H1 (cell line): ENCODE measurements around the gene SCPEP1. TPM values are rescaled to one million over a fixed set of nuclear protein-coding genes. Genes with fewer than 3 reads are reported as not detected.

Source experiments
- CTCF ChIA-PET: fragments of 300-600 bp; sonication (Branson Sonifier 250); formaldehyde crosslinking; loops from one replicate; lab custom pipeline; 2021; ENCODE audit not compliant: partially characterized antibody; lab: Charles Lee
- POLR2A ChIA-PET: fragments of 300-600 bp; sonication (Branson Sonifier 250); formaldehyde crosslinking; loops from one replicate; lab custom pipeline; 2021; ENCODE audit warnings: inconsistent platforms; ENCODE audit not compliant: partially characterized antibody; lab: Charles Lee
- DNase-seq, 2 experiments: peaks; one replicate each; pipeline versions ENCODE4 v3.0.0 to v3.0.0-alpha.2; 2010 to 2022; ENCODE audit warnings: low spot score in 2 of 2, low read depth in 1 of 2, mixed read lengths in 1 of 2
- FAIRE-seq: peaks from 2 replicates; lab custom pipeline; 2011; peaks lifted over from hg19 to GRCh38; lab: Jason Lieb, UNC
- H2AFZ ChIP-seq: 2 replicates; pipeline ENCODE4 v1.8.1; 2012; ENCODE audit warnings: low read length, inconsistent platforms
- H2AK5ac ChIP-seq: 2 replicates; pipeline ENCODE4 v1.6.1; 2013; ENCODE audit warnings: low read depth, low read length
- H2BK120ac ChIP-seq: replicated peaks from 2 replicates; pipeline ENCODE3; 2013; ENCODE audit warnings: low read depth, low read length, inconsistent platforms
- H2BK12ac ChIP-seq: 2 replicates; pipeline ENCODE4 v1.6.1; 2013; ENCODE audit warnings: low read depth, low read length
- H2BK15ac ChIP-seq: 2 replicates; pipeline ENCODE4 v1.6.1; 2013; ENCODE audit warnings: low read length
- H2BK20ac ChIP-seq: 2 replicates; pipeline ENCODE4 v1.6.1; 2013; ENCODE audit warnings: low read length
- H2BK5ac ChIP-seq: 2 replicates; pipeline ENCODE4 v1.6.1; 2013; ENCODE audit warnings: low read depth, low read length
- H3K14ac ChIP-seq: 2 replicates; pipeline ENCODE4 v1.6.1; 2013; ENCODE audit warnings: inconsistent platforms; ENCODE audit not compliant: insufficient read length
- H3K18ac ChIP-seq: 2 replicates; pipeline ENCODE4 v1.6.1; 2013; ENCODE audit warnings: low read length; ENCODE audit errors: extremely low read depth
- H3K23ac ChIP-seq: 2 replicates; pipeline ENCODE4 v1.6.1; 2013; ENCODE audit warnings: inconsistent platforms; ENCODE audit not compliant: insufficient read length
- H3K23me2 ChIP-seq: 2 replicates; pipeline ENCODE4 v1.6.1; 2013; ENCODE audit warnings: low read depth, low read length
- H3K27ac ChIP-seq: 2 replicates; pipeline ENCODE4 v1.6.1; 2011; ENCODE audit warnings: low read depth, low read length, inconsistent platforms
- H3K27me3 ChIP-seq, 4 experiments: replicated peaks in 1 of 4; 1 replicate in 1 of 4; 2 replicates in 3 of 4; pipeline versions ENCODE4 v1.6.1 to v1.8.1; 2011 to 2013; ENCODE audit warnings: low read length in 3 of 4, mild to moderate bottlenecking in 3 of 4, inconsistent platforms in 2 of 4, mixed read lengths in 2 of 4, moderate library complexity in 1 of 4; ENCODE audit not compliant: control insufficient read depth in 3 of 4, insufficient read depth in 3 of 4; ENCODE audit errors: extremely low read depth in 1 of 4
- H3K36me3 ChIP-seq, 4 experiments: 2 replicates each; pipeline versions ENCODE4 v1.6.1 to v1.8.1; 2011 to 2013; ENCODE audit warnings: mild to moderate bottlenecking in 4 of 4, low read length in 3 of 4, moderate library complexity in 2 of 4, control low read depth in 1 of 4, inconsistent platforms in 1 of 4; ENCODE audit not compliant: insufficient read depth in 4 of 4, control insufficient read depth in 2 of 4
- H3K4ac ChIP-seq: replicated peaks from 2 replicates; pipeline ENCODE3; 2013; ENCODE audit warnings: low read length, low read depth, mixed read lengths, inconsistent platforms; ENCODE audit not compliant: insufficient read length
- H3K4me1 ChIP-seq, 4 experiments: replicated peaks in 1 of 4; 1 replicate in 1 of 4; 2 replicates in 3 of 4; pipeline versions ENCODE4 v1.6.1 to v1.8.1; 2011 to 2013; ENCODE audit warnings: low read length in 3 of 4, inconsistent platforms in 2 of 4, mixed read lengths in 1 of 4; ENCODE audit not compliant: insufficient read depth in 4 of 4, control insufficient read depth in 3 of 4
- H3K4me2 ChIP-seq, 2 experiments: 2 replicates each; pipeline versions ENCODE4 v1.6.1 to v1.8.1; 2011 to 2013; ENCODE audit warnings: low read depth in 2 of 2, low read length in 2 of 2, control low read depth in 1 of 2, inconsistent platforms in 1 of 2, mild to moderate bottlenecking in 1 of 2; ENCODE audit not compliant: insufficient read depth in 1 of 2
- H3K4me3 ChIP-seq, 4 experiments: fragments of 200-600, 300-600 bp in 1 of 4; sonication (generic), shearing (Covaris generic), sonication (Bioruptor Twin) in 1 of 4; 2 replicates each; pipeline versions ENCODE4 v1.5.1 to v1.8.1; 2011 to 2016; ENCODE audit warnings: low read length in 4 of 4, low read depth in 3 of 4, control low read depth in 2 of 4, inconsistent platforms in 2 of 4, mild to moderate bottlenecking in 2 of 4, mixed read lengths in 1 of 4, moderate library complexity in 1 of 4; ENCODE audit not compliant: insufficient read depth in 2 of 4; ENCODE audit errors: extremely low read depth in 1 of 4
- H3K56ac ChIP-seq: replicated peaks from 2 replicates; pipeline ENCODE3; 2013; ENCODE audit warnings: low read depth, mild to moderate bottlenecking, mixed read lengths, low read length, inconsistent platforms; ENCODE audit not compliant: insufficient read length
- H3K79me1 ChIP-seq: 2 replicates; pipeline ENCODE4 v1.6.1; 2013; ENCODE audit warnings: low read depth, low read length, control low read depth
- H3K79me2 ChIP-seq, 2 experiments: 2 replicates each; pipeline versions ENCODE4 v1.6.1 to v1.8.1; 2012 to 2013; ENCODE audit warnings: low read length in 2 of 2, mild to moderate bottlenecking in 2 of 2, inconsistent platforms in 1 of 2; ENCODE audit not compliant: insufficient read depth in 2 of 2, control insufficient read depth in 1 of 2
- H3K9ac ChIP-seq, 4 experiments: replicated peaks in 1 of 4; 1 replicate in 1 of 4; 2 replicates in 3 of 4; pipeline versions ENCODE4 v1.6.1 to v1.8.1; 2011 to 2013; ENCODE audit warnings: low read depth in 3 of 4, low read length in 3 of 4, control low read depth in 2 of 4, mild to moderate bottlenecking in 2 of 4, moderate library complexity in 2 of 4, inconsistent platforms in 1 of 4; ENCODE audit errors: extremely low read depth in 1 of 4
- H3K9me3 ChIP-seq, 2 experiments: 2 replicates each; pipeline versions ENCODE4 v1.6.1 to v1.8.1; 2012 to 2013; ENCODE audit warnings: mild to moderate bottlenecking in 2 of 2, moderate library complexity in 2 of 2, control low read depth in 1 of 2, inconsistent platforms in 1 of 2, low read depth in 1 of 2, low read length in 1 of 2, mixed read lengths in 1 of 2; ENCODE audit not compliant: insufficient read depth in 2 of 2
- H4K20me1 ChIP-seq, 2 experiments: replicated peaks in 1 of 2; 2 replicates each; pipeline versions ENCODE3 to v1.8.1; 2011 to 2013; ENCODE audit warnings: inconsistent platforms in 2 of 2, low read length in 2 of 2, mild to moderate bottlenecking in 1 of 2; ENCODE audit not compliant: insufficient read depth in 2 of 2, control insufficient read depth in 1 of 2
- H4K5ac ChIP-seq: 2 replicates; pipeline ENCODE4 v1.6.1; 2013; ENCODE audit warnings: low read length, low read depth, mixed read lengths, inconsistent platforms; ENCODE audit not compliant: insufficient read length
- H4K8ac ChIP-seq: 2 replicates; pipeline ENCODE4 v1.8.0; 2013; ENCODE audit warnings: mild to moderate bottlenecking, moderate library complexity, low read length, inconsistent platforms; ENCODE audit not compliant: insufficient read depth; ENCODE audit errors: extremely low read depth
- H4K91ac ChIP-seq: replicated peaks from 2 replicates; pipeline ENCODE3; 2013; ENCODE audit warnings: low read length, mixed read lengths, inconsistent platforms; ENCODE audit not compliant: insufficient read length
- ATF3 ChIP-seq: IDR thresholded peaks from 2 replicates; pipeline ENCODE4 v1.6.1; 2011; ENCODE audit warnings: low read depth, mild to moderate bottlenecking, low read length; ENCODE audit not compliant: insufficient read depth
- BACH1 ChIP-seq: IDR thresholded peaks from 2 replicates; pipeline ENCODE4 v1.6.1; 2012; ENCODE audit warnings: low read length, improper control_type of control experiment
- CHD2 ChIP-seq: IDR thresholded peaks from 2 replicates; pipeline ENCODE4 v1.6.1; 2012; ENCODE audit warnings: low read length, improper control_type of control experiment
- CTBP2 ChIP-seq: IDR thresholded peaks from 2 replicates; pipeline ENCODE4 v1.7.0; 2011; ENCODE audit warnings: borderline replicate concordance, mild to moderate bottlenecking, moderate library complexity, mixed read lengths, low read length; ENCODE audit not compliant: insufficient read depth, insufficient read length
- EP300 ChIP-seq, 2 experiments: IDR thresholded peaks; 1 replicate in 1 of 2; 2 replicates in 1 of 2; pipeline ENCODE4 v1.6.1; 2011 to 2012; ENCODE audit warnings: low read depth in 2 of 2, low read length in 2 of 2, mild to moderate bottlenecking in 2 of 2, borderline replicate concordance in 1 of 2, inconsistent platforms in 1 of 2, moderate library complexity in 1 of 2
- HDAC6 ChIP-seq: IDR thresholded peaks from one replicate; pipeline ENCODE4 v1.7.1; 2012; ENCODE audit warnings: low read depth, mild to moderate bottlenecking, inconsistent platforms, low read length, moderate library complexity
- POLR2AphosphoS5 ChIP-seq: IDR thresholded peaks from 2 replicates; pipeline ENCODE4 v1.6.1; 2011; ENCODE audit warnings: low read depth, low read length
- RFX5 ChIP-seq: IDR thresholded peaks from 2 replicates; pipeline ENCODE4 v1.6.1; 2011; ENCODE audit warnings: low read depth, low read length, improper control_type of control experiment, borderline replicate concordance
- RNF2 ChIP-seq: fragments of 200-900, 300-1000 bp; sonication (generic); IDR thresholded peaks from 2 replicates; pipeline ENCODE4 v1.7.1; 2016; ENCODE audit warnings: borderline replicate concordance, low read depth, mild to moderate bottlenecking, antibody characterized with exemption, low read length; ENCODE audit not compliant: poor library complexity, severe bottlenecking; ENCODE audit errors: missing control alignments
- SP1 ChIP-seq: IDR thresholded peaks from 2 replicates; pipeline ENCODE4 v1.6.1; 2011; ENCODE audit warnings: low read depth, low read length
- SP2 ChIP-seq: IDR thresholded peaks from 2 replicates; pipeline ENCODE4 v1.6.1; 2012; ENCODE audit warnings: mild to moderate bottlenecking, low read length, inconsistent platforms
- TAF1 ChIP-seq: IDR thresholded peaks from 2 replicates; pipeline ENCODE4 v1.6.1; 2011; ENCODE audit warnings: mild to moderate bottlenecking, low read depth, low read length
- TEAD4 ChIP-seq: IDR thresholded peaks from 2 replicates; pipeline ENCODE4 v1.6.1; 2012; ENCODE audit warnings: low read depth, low read length, inconsistent platforms, mixed read lengths
- WGBS, 2 experiments: shearing (Covaris generic) in 1 of 2; methylation state at CpG; one replicate each; pipeline versions ENCODE4 v1.1.6 to v1.1.7; 2013 to 2015; ENCODE audit warnings: low lambda C conversion rate in 2 of 2, mixed read lengths in 2 of 2, inconsistent platforms in 1 of 2, low coverage in 1 of 2, missing lambda C conversion rate in 1 of 2; ENCODE audit not compliant: insufficient replicate concordance in 2 of 2, insufficient coverage in 1 of 2, insufficient read length in 1 of 2; ENCODE audit errors: extremely low coverage in 1 of 2, missing lambda C conversion rate in 1 of 2; 5-methylcytosine and 5-hydroxymethylcytosine counted together
- polyA plus RNA-seq, 7 experiments: library from polyadenylated mRNA; depleted of rRNA in 3 of 7; stranded (reverse) in 5 of 7; unstranded in 2 of 7; fragments of >200 nt in 5 of 7; fragments of 200-250 nt in 2 of 7; gene quantifications; 1 replicate in 5 of 7; 2 replicates in 1 of 7; 4 replicates in 1 of 7; pipeline versions ENCODE4 v1.2.1 to v1.2.3, GENCODE V29; 2011 to 2013; ENCODE audit warnings: missing spikeins in 2 of 7, mixed read lengths in 2 of 7
- total RNA-seq: library from RNA; stranded (reverse); fragmentation: NEBNext Ultra II Directional; extraction: Animal tissue kit (Norgen Biotek cat#: 25700); gene quantifications from 2 replicates; pipeline ENCODE4 v1.2.1, GENCODE V29; 2021

Gene SCPEP1
- total and polyA plus RNA-seq, 2 of the 8 experiments (the other 6 are each of a cell fraction or from before 2014, with no cell fraction given): 30.7 to 52.6 TPM

- Histone ChIP-seq H3K56ac (no peak overlapping the region), H3K4me3 (no peak overlapping the region), H2AFZ (no peak overlapping the region), H4K91ac (no peak overlapping the region), H3K4me2 (no peak overlapping the region), H3K4me1 (no peaks in the 10 kb centered on the region), H3K27ac (no peak overlapping the region), H3K36me3 (peaks cover 0 to 28% (median 16%) of the 10 kb centered on the region in 4 experiments; a peak in 6 of 8 replicates), H3K79me2 (no peaks in the 10 kb centered on the region), H3K23ac (no peak overlapping the region), H3K4ac (no peak overlapping the region), H3K9me3 (peaks cover 22 to 34% of the 10 kb centered on the region in 2 experiments), H3K23me2 (no peaks in the 10 kb centered on the region), H3K18ac (no peak overlapping the region), H2AK5ac (no peak overlapping the region), H4K8ac (no peak overlapping the region), H4K20me1 (no peaks in the 10 kb centered on the region), H2BK120ac (no peak overlapping the region), H3K9ac (no peak overlapping the region), H2BK5ac (no peak overlapping the region), H4K5ac (no peak overlapping the region), H3K79me1 (no peaks in the 10 kb centered on the region), H2BK20ac (no peak overlapping the region), H3K14ac (no peak overlapping the region), H2BK15ac (no peak overlapping the region), H2BK12ac (no peak overlapping the region), H3K27me3 (no peaks in the 10 kb centered on the region)
- CTCF ChIA-PET: interaction anchor here (0.9 to 1.8 kb wide), 4 partner anchors 10 to 114 kb away, joined by 3 to 4 read pairs (median 4); no protein-coding TSS in a partner anchor
- WGBS, 2 experiments: 96% methylated on average over 8 of the region's 8 CpGs; no CpG with 5 or more reads in 1 of the 2 experiments
- POLR2A ChIA-PET: interaction anchor here (1.5 kb wide), 1 partner anchor 19 kb away, joined by 3 read pairs; no protein-coding TSS in a partner anchor
- DNase-seq (no peak), FAIRE-seq (no peak)
- TF ChIP-seq EP300 (IDR thresholded peaks at IDR 0.05; ENCODE audit: borderline replicate concordance in 1 of 2, low read depth in 2 of 2, low read length in 2 of 2) (no peak), SP2 (no peak), ATF3 (no peak), BACH1 (no peak), TEAD4 (no peak), RNF2 (no peak), CHD2 (no peak), TAF1 (no peak), SP1 (no peak), RFX5 (no peak), CTBP2 (no peak), HDAC6 (no peak), POLR2AphosphoS5 (no peak)
Observed at GRCh38 chr17:56933151-56933745, 44.7 kb upstream of the SCPEP1 start.
